ENCODE measurements around the gene DUOX1. TPM values are rescaled to one million over a fixed set of nuclear protein-coding genes. Genes with fewer than 3 reads are reported as not detected.
A peak's percentile ranks its signal among the peaks of the same experiment; 100 is the strongest.
"Not testable (repeated sequence)": the region's sequence is repeated elsewhere in the genome, so short reads cannot be mapped to it uniquely, and the experiment has no call there.

The DUOX1 gene
- total and polyA plus RNA-seq, 2 donors (not counting 3 experiments of a cell fraction or from before 2014, with no cell fraction given) = not detected

DNA sequence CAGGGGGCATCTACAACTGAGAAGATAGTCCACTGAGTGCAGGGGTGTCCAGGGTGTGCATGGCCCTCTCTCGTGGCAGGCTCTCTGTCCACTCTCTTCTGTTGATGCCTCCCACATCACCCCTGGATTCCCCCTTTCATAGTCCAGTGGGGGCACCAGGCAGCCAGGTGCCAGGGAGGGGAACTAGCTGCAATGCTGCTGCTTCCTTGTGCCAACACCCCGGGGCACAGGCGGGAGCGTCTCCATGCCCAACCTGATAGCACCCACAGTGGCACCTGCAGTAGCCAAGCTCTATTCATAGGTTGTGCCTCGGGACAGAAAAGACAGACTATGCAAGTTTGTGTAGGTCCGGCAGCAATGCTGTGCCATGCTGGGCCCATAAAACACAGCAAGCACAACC, 27.6 kb upstream of the DUOX1 start:
- Histone ChIP-seq H3K9me1 (replicated peaks; ENCODE audit: control insufficient read depth, extremely low read depth, insufficient read depth, low read length) (no peaks in the 10 kb centered on the region), H3K4me1 (ENCODE audit: control insufficient read depth, extremely low read depth, insufficient read depth, low read length) (no peaks in the 10 kb centered on the region), H4K20me1 (replicated peaks; ENCODE audit: control insufficient read depth, extremely low read depth, insufficient read depth, low read length) (no peaks in the 10 kb centered on the region), H3K4me2 (ENCODE audit: insufficient read depth, low read length) (no peak overlapping the region), H3K27me3 (ENCODE audit: control insufficient read depth in 2 of 2, insufficient read depth in 2 of 2, low read length in 2 of 2) (peaks cover 0 to 17% of the 10 kb centered on the region in 2 experiments), H3K9ac (replicated peaks; ENCODE audit: extremely low read depth, insufficient read depth, low read length) (no peak overlapping the region), H3K27ac (ENCODE audit: insufficient read depth, low read depth, low read length) (no peak overlapping the region), H3K9me3 (replicated peaks; ENCODE audit: control insufficient read depth, insufficient read depth, low read length) (no peaks in the 10 kb centered on the region), H3K4me3 (replicated peaks in 1 of 3; ENCODE audit: insufficient read depth in 1 of 3, low read depth in 1 of 3, low read length in 3 of 3) (no peak overlapping the region), H3K79me2 (ENCODE audit: control insufficient read depth, insufficient read depth, low read length) (no peaks in the 10 kb centered on the region), H2AFZ (ENCODE audit: low read depth, low read length) (no peak overlapping the region), H3K36me3 (ENCODE audit: control insufficient read depth in 2 of 2, extremely low read depth in 1 of 2, insufficient read depth in 2 of 2, low read length in 2 of 2) (no peaks in the 10 kb centered on the region)
- intact Hi-C loops (cut with micrococcal nuclease) (no loop called here), dilution Hi-C loops (cut with MboI; ENCODE audit: extremely low pct_ligation_motif_present, low sequenced_read_pairs) (no loop called here)
- POLR2A ChIA-PET = no interaction called here
- FAIRE-seq = no peak
- BruUV-seq (replicated peaks) = no TSS peak
- DNase-seq (ENCODE audit: low read depth, low spot score) = no peak
- no peak for TF ChIP-seq GATA2 (IDR thresholded peaks at IDR 0.05; ENCODE audit: insufficient read depth, insufficient read length, low read depth, low read length)
- TF ChIP-seq, protein P1, sequence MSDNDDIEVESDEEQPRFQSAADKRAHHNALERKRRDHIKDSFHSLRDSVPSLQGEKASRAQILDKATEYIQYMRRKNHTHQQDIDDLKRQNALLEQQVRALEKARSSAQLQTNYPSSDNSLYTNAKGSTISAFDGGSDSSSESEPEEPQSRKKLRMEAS (IDR thresholded peaks at IDR 0.05; ENCODE audit: insufficient read depth, insufficient read length) = no peak
- TF ChIP-seq, protein P2, sequence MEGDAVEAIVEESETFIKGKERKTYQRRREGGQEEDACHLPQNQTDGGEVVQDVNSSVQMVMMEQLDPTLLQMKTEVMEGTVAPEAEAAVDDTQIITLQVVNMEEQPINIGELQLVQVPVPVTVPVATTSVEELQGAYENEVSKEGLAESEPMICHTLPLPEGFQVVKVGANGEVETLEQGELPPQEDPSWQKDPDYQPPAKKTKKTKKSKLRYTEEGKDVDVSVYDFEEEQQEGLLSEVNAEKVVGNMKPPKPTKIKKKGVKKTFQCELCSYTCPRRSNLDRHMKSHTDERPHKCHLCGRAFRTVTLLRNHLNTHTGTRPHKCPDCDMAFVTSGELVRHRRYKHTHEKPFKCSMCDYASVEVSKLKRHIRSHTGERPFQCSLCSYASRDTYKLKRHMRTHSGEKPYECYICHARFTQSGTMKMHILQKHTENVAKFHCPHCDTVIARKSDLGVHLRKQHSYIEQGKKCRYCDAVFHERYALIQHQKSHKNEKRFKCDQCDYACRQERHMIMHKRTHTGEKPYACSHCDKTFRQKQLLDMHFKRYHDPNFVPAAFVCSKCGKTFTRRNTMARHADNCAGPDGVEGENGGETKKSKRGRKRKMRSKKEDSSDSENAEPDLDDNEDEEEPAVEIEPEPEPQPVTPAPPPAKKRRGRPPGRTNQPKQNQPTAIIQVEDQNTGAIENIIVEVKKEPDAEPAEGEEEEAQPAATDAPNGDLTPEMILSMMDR (IDR thresholded peaks at IDR 0.05; ENCODE audit: extremely low read depth in 1 of 2, insufficient read depth in 1 of 2, low read depth in 1 of 2, low read length in 2 of 2) = no peak
- no peak for TF ChIP-seq FOS (IDR thresholded peaks at IDR 0.05; ENCODE audit: borderline replicate concordance, insufficient read depth, low read length)
- no peak for TF ChIP-seq POLR2AphosphoS5 (IDR thresholded peaks at IDR 0.05; ENCODE audit: insufficient read depth, low read depth, low read length)
- no peak for TF ChIP-seq POLR2A (IDR thresholded peaks at IDR 0.05; ENCODE audit: low read depth, low read length)
- TF ChIP-seq MYC (IDR thresholded peaks at IDR 0.05; ENCODE audit: low read depth, low read length) = no peak
- CTCF ChIA-PET = no interaction called here

DNA sequence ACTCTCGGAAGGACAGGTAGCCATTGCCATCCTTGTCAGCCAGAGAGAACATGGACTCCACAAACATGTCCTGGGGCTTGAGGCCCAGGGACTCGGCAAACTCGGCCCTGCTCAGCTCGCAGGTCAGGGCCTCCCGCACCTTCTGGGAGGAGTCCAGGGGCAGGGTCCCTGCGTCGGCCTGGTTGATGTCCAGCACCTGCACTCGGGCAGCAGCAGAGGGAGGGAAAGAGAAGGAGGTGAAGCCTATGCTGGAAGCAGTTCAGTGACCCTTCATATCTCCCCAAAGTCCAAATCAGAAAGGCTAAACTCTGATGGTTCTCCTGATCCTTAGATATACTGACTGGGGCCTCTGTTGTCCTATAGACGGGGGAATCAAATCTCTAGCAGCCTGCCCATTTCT, 25.6 kb upstream of the DUOX1 start:
- H3K9me1 ChIP-seq (replicated peaks; ENCODE audit: control insufficient read depth, extremely low read depth, insufficient read depth, low read length); H3K9me3 ChIP-seq (replicated peaks; ENCODE audit: control insufficient read depth, insufficient read depth, low read length); H3K4me1 ChIP-seq (ENCODE audit: control insufficient read depth, extremely low read depth, insufficient read depth, low read length); dilution Hi-C loops (cut with MboI; ENCODE audit: extremely low pct_ligation_motif_present, low sequenced_read_pairs); intact Hi-C loops (cut with micrococcal nuclease); H3K9ac ChIP-seq (replicated peaks; ENCODE audit: extremely low read depth, insufficient read depth, low read length); DNase-seq (ENCODE audit: low read depth, low spot score); BruUV-seq (replicated peaks); CTCF ChIA-PET; H4K20me1 ChIP-seq (replicated peaks; ENCODE audit: control insufficient read depth, extremely low read depth, insufficient read depth, low read length); H3K27ac ChIP-seq (ENCODE audit: insufficient read depth, low read depth, low read length); H2AFZ ChIP-seq (ENCODE audit: low read depth, low read length); H3K36me3 ChIP-seq (ENCODE audit: control insufficient read depth in 2 of 2, extremely low read depth in 1 of 2, insufficient read depth in 2 of 2, low read length in 2 of 2); POLR2A ChIA-PET; H3K79me2 ChIP-seq (ENCODE audit: control insufficient read depth, insufficient read depth, low read length); H3K4me3 ChIP-seq (replicated peaks in 1 of 3; ENCODE audit: insufficient read depth in 1 of 3, low read depth in 1 of 3, low read length in 3 of 3); H3K4me2 ChIP-seq (ENCODE audit: insufficient read depth, low read length): not testable (repeated sequence)
- H3K27me3 ChIP-seq (ENCODE audit: control insufficient read depth in 2 of 2, insufficient read depth in 2 of 2, low read length in 2 of 2) = peaks cover 3 to 23% of the 10 kb centered on the region in 2 experiments
- FAIRE-seq = peak; percentile 28
